Activated CD8-positive, alpha-beta memory T cell treated with anti-CD3 and anti-CD28 coated beads, Interleukin-2, amount 50 U/mL, for 4 hours (primary cell): ENCODE measurements around the gene HOXD12.

Experiments used
- DNase-seq: peaks from one replicate; pipeline ENCODE4 v3.0.0-alpha.2; 2020

HOXD12 gene

DNA sequence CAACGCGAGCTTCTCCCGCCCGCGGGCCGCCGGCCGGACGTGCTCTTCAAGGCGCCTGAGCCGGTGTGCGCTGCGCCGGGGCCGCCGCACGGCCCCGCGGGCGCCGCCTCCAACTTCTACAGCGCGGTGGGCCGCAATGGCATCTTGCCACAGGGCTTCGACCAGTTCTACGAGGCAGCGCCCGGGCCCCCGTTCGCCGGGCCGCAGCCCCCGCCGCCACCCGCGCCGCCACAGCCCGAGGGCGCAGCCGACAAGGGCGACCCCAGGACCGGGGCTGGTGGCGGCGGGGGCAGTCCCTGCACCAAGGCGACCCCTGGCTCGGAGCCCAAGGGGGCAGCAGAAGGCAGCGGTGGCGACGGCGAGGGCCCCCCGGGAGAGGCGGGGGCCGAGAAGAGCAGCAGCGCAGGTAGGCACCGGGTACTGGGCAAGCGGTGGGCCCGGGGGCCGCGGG lies 8.2 kb downstream of the HOXD12 start:
- DNase-seq = no peak

DNA sequence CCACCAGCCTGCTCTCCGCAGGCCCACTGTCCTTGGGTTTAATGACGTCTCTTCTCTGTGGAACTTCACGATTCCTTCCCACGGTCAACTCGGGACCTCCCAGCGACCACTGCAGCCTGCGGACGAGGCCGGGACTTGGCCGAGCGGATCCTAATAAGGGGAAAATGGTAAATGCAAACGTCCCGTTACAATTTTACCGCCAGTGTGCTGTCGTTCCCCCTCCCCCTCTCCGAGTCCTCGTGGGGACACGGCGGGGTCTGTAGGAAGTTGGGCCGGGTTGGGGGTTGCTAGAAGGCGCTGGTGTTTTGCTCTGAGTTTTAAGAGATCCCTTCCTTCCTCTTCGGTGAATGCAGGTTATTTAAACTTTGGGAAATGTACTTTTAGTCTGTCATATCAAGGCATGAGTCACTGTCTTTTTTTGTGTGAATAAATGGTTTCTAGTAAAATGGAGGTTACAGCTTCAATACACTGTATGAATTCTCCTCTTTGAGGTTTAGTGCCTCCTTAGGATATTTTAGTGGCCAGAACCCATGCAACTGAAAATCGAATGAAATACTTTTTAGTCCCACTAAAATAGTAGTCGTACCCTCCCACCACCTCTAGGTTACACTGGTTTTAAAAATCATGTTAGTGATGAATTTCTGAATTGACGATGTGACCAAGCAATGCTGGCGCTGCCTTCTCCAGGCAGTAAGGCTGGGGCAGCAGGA lies 9.8 kb downstream of the HOXD12 start:
- DNase-seq = no peak

DNA sequence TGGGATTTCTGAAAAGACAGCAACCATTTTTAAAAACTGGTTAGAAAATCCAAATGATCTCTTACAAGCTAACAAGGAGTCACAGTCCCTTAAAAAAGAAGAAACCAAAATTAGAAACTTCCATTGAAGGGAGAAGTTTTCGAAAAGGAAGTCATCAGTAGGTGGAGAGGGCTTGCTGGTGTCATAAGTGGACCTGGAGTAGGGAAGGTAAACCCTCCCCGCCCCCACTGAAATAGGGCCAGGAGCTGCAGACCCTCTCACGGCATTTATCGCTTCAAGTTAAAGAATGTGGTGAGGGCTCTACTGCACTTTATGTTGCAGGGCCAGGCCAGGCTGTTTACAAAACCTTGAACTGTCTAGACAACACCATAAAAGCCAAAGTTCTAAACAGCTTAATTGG lies 10.4 kb downstream of the HOXD12 start:
- DNase-seq = no peak

DNA sequence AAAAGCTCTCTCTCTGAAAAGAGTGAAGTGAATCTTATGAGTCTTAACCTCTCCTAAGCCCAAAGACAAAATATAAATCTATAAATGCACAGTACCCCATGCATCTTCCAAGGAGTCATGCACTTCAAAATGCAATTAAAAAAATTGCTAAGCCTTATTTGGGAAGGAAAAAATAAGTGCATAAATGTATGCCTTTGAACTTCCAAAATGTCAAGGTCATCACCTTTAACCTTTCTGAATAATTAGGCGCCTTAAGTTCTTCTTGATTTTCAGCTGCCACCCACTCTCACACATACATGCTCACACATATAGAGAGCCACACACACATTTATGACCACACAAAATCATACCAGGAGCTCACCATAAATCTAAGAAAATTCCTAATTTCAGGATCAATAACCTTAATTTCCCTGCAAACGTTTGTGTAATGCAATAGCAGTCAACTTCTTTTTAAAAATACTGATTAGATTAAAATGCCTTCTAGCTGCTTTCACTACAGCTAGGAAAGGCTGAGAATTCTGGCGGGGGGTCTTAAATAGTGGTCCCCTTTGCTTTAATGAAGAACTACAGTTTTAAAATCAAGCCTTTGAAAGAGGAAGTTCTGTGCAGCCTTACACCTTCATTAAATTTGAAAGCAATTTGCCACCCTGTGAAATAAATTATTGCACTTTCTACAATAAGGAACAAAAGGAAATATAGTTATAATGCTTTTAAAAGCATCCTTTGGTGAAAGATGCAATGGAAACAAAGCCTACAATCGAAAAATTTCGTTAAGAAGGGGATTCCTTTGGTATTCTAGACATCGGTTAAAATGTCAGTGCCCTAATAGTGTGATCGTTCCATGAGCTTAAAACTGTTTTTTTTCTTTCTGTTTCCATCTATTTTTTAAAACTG lies 11.1 kb downstream of the HOXD12 start:
- DNase-seq = no peak

DNA sequence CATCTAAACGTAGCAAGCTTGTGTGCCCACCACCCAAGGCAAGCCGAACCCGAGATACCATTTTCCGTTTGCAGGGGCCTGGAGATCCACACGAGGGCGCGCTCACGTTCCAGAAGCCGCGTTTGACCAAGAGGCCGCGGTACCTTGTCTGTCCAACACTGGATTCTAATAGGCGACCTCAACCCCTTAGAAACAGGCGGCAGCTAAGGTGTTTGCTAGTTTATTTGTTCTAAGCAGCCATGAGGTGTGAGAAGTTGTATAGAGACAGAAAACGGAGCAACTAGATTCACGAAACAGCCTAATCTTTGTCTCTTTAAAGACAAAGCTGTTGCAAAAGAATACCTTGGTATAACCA lies 11.7 kb downstream of the HOXD12 start:
- DNase-seq = no peak

DNA sequence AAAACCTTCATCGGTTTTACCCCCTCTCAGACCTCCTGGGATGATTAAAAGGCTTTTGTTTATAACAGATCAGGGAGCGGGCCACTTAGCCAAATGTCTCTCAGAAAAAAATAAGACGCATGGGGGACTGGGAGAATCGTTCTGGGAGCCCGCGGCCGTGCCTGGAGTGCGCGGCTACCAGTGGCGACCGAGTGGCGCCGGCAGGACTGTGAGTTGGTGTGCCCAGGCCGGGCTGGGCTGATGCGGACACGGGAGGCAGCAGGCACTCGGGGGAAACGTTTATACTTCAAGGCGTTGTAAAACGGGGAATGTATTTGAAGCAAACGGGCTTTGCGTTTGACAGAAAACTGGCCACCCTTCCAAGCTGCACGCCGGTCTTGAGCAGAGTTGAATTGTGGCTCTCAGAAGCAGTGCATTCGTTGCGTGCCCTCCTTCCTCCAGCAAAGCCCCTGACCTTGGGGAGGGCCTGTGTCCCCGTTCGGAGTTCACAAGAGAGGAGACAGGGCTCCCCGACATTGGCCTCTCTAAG lies 12.3 kb downstream of the HOXD12 start:
- no peak for DNase-seq

DNA sequence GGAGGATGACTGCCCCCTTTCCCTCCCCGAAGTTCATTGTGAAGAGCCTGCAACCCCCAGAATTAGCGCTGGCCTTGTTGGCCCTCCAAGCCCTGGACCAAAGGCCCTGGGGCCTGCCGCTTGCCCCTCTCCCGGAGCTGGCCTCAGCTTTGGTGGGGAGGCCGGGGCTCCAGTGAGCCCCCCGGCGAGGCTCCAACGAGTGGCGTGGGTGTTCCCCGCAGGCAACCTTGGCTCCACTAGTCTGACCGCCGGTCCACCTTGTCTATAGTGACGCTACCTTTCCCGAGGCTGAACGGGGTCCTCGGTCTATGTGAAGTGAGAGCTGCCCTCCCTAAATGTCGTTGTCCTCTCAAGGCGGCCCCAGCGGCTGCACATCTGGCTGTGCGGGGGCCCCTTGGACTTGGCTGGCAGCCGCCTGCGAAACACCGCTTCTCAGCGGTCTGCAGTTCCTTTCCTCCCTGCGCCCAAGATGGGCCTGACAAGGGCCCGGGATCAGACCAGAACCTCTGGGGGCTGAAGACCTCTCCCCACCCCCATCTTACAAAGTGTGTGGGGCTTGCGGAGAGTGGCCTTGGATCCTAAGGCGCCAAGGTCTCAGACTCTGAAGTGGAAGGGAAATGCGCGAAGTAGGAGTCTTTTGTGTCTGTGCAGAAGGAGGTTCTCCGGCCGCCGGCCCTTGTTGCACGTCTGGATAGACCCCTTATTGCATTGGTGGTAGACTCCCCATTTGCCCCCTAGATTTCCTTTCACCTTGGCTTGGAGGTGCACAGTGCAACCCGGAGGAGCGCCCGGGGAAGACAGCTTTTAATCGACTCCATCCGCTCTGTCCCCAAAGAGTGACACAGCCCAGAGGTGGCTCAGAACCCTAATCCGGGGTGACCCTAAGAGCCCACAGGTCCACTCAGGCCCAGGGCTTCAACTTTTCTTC lies 13.0 kb downstream of the HOXD12 start:
- DNase-seq = no peak

DNA sequence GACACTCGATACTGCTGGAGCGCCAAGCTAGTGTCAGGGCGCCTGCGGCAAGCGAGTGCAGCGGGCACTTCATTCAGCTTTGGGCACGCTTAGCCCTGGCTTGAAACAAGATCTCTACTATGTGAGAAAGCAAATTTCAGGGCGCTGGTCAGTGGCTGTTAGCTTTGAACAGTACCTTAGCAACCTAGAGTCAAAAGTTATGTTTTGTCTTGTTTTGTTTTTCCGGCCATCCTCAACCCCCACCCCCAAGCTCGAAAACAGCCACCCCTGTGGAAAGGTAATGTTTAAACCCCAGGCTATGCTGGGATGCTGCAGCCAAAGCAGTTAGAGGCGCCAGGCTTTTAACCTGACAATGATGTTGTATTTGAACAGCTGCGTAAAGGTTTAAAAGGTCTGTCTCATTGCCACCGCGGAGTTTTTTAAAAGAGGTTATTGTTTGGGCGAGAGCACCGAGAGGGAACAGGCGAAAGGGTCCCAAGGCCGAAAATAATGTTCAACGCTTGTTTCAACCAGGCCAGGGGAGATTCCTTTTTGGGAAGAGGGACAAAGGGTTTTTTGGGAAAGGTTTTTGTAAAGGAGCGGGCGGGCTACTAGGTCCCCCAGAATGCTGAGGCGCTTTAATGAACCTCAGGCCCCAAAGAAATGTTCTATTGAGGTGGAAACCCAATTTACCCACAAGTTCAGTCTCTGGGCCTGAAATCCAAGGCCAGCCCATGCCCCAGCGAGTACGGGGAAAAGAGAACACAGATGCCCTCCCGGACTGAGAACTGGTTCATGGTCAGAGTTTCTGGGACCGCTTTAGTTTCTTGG lies 14.7 kb downstream of the HOXD12 start:
- no peak for DNase-seq

DNA sequence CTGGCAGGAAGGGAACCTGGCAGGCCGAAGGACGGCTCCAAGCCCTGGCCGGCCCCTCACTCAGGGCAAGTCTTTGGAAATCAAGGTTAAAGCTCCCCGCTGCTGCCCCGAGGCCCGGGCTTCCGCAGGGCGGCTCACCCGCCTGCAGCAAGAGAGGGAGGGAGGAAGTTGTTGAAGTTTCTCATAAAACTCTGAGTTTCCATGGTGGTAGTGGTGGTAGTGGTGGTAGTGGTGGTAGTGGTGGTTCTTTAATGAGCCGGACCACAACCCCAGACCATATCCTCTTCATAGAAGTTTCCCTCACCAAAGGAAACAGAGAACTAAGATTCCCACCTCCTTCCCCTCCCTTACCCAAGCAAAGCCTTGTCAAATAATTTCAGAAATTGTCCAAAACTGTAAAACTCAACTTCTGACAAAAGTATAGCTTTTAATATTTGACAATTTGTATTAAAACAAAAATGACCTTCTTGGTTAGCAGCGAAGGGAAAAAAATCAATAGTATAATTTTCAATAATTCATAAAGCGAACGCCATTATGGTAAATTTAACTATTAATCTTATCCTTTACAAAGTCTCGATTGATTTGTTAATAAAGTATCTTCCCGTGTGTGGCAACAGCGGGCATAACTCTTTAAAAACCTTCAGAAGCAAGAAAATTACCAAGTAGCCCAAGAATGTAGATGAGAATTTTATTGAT lies 15.5 kb downstream of the HOXD12 start:
- no peak for DNase-seq

DNA sequence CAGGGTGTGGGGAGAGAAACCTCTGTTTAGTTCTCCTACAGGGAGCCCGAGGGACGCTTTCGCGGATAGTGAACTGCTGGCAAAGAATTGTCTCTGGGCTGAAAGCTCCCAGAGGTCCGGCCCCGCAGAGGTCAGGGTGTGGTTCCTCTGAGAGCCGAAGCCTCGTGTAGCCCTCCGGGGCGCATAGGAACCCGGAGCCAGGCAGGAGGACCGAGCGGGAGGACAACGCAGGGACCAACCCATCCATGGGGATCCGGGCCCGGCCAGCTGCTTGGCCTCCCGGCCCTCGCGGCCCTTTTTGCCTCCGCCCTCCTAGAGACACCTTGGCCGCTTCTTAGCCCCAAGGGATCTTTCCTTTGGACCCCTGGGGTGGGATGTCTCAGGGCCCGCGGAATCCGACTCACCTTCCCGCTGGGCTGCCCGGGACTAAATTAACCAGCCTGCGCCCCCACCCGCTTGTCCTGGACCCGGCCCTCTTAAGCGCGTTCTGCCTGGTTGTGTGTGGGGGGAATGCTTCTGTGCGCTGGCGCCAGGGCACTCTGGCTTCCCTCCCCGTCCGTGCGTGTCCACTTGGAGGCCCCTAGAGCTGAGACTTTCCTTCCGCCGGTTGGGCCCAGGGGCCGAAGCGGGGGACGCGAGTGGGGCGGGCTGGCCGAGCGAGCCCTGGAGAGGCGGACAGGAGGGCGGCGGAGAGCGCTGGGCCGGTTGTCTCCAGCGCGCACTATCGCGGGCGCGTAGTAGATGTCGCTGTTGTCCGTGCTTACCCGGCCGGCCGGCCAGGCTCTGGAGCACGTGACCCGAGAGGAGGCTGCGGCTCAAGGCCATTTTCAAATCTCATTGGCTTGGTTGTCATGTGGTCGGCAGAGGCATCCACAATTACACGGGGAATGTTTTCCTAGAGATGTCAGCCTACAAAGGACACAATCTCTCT lies 16.6 kb downstream of the HOXD12 start, which contains the start of gene HOXD10:
TSS of gene HOXD10 (plus strand) at position 896 of the 931 bp plus-strand sequence. CDS start 56 bp downstream, outside the sequence.
- no peak for DNase-seq

DNA sequence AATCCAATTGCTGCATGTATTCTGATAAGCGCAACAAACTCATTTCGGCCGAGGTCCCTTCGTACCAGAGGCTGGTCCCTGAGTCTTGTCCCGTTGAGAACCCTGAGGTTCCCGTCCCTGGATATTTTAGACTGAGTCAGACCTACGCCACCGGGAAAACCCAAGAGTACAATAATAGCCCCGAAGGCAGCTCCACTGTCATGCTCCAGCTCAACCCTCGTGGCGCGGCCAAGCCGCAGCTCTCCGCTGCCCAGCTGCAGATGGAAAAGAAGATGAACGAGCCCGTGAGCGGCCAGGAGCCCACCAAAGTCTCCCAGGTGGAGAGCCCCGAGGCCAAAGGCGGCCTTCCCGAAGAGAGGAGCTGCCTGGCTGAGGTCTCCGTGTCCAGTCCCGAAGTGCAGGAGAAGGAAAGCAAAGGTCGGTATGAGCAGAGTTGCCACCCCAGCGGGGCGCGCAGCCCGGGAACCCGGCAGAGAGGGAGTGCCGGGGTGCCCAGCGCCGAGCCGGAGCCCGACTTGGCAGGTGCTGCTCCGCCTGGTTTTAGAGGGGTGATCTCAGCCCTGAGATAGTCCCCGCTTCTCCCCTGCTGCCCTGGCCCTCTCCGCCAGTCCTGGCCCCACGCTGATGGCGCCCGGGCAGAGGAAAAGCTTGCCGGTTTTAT lies 17.7 kb downstream of the HOXD12 start:
- DNase-seq = no peak

DNA sequence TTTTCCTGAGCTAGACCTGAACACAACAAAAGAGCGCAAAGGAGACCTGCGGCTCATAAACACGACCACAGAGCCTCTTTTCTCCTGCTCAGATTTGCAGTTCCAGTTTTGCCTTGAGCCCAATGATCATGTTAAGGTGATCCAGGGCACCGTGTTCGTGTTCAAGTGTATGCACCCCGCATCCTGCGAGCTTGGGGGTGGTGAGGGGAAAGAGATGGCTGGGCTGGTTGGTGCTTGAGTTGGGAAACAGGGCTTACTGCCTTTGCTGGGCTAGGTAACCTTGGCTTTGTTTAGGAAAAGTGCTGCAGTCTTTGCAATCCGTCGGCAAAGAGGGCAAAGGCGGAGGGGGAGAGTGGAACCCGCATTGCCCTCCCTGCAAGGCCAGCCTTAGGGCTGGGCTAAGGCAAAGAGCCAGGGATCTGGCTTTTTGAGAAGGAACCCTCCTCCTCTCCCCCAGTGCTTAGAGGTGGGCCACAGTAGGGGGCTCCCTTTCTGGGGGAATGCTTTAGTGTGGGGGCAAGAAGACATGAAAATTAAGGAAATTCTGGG lies 18.3 kb downstream of the HOXD12 start:
- no peak for DNase-seq

DNA sequence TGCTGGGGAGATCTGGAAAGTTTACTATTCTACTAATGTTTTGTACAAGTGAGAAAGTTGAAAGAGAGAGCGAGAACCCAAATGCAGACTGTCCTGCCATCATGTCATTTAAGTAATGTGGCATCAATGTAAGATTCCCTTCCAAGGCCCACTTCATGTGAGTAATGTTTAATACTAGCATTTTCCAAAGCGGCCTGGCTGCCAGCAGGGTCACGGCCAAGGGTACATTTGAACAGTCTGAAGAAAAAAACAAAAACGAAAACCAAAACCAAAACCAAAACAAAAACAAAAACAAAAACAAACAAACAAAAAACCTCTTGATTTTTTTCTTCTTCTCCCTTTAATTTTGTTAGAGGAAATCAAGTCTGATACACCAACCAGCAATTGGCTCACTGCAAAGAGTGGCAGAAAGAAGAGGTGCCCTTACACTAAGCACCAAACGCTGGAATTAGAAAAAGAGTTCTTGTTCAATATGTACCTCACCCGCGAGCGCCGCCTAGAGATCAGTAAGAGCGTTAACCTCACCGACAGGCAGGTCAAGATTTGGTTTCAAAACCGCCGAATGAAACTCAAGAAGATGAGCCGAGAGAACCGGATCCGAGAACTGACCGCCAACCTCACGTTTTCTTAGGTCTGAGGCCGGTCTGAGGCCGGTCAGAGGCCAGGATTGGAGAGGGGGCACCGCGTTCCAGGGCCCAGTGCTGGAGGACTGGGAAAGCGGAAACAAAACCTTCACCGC lies 19.2 kb downstream of the HOXD12 start:
- no peak for DNase-seq

DNA sequence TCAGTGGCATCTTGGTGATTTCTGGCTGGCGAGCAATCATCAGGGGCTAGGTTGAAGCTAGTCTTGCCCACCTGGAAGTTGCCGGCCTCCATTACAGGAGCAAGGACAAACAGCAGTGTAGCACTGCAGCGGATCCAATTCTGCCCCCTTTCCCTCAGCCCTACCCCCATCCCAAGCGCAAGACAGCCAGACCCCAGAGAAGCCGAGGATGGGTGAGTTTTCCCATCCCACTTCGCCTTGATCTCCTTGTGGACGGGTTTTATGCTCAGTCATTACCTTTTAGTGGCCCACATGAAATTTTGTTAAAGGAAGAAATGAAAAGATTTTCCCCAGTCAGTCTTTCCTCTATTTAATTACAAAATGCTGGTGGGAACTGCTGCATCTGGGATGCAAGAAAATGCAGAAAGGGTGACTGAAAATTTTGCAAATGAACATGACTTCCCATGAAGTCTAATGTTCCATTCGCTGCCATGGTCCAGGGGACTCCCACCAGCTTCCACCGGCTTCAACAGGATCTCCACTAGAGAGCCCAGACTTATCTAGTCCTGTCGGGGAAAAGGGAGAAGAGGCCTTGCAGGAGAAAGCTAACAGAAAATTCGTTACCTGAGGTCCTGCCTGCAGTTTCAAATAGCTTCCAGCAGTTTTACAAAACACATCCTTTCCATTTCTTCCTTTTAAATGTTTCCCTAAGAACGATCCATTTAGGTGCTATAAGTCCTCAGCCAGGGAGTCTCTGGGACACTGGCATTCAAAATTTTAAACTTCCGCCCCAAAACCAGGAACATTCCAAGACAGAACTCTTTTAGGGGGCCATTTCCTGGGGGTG lies 21.0 kb downstream of the HOXD12 start:
- no peak for DNase-seq

DNA sequence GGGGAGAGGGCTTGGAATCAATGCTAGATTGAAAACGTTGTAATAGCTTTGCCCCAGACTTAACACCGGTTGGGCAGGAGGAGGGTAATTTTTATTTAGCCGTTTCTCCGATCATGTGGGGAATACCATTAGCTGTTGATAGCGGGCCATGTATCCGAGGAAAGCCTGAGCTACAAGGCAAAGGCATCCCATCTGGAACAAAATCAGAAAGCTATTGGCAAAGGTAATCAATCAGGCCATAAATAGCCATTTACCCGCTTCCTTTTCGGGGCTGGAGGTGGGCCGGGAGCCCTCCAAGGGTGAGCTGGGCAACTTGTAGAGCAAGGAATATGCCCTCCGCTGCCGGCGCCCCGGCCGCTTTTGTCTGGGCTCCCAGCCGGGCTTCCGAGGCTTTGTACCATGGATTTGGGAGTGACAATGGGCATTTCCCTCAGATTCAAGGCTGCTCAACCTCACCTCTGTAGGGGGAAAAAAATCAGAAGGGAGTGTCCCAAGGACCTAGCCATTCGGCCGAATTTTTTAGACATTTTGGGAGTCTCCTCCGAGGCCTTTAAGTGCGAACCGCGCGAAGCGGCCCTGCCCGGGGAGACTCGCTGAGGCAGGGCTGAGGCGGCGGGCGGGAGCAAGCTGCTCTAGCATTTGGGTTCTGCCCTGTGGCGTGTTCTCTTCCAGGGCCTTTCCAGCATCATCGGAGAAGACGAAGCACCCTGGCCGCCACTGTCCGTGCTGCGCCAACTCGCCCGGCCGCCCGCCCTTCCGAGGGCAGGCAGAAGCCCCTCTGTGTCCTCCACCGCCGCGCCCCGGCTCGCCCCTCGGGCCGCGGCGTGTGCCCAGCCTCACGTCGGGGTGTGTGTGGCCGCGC lies 21.8 kb downstream of the HOXD12 start:
- no peak for DNase-seq

DNA sequence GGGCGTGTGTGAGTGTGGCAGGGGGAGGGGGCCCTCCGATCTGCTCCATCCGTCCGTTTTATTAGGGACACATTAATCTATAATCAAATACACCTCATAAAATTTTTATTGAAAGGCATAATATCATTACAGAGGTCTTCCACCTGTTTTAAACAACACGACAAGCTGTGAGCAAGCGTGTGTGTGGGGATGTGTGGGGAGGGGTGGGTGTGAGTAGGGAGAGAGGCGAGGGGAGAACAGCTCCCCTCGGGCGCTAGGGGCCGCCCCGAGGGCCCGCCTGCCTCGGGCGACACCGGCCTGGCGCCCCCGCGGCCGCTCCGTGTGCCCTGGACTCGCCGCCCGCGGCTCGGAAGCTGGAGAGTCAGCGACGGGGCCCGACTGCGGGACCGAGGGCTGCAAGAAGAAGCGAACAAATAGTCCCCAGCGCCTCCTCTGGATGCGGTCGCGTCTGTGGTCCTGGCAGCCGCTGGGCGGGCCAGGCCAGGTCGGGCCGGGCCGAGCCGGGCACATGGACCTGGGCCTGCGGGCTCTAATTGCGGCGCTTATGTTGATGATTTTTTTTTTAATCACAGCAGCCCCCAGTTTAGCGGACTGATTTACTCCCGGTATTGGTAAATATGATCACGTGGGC lies 22.6 kb downstream of the HOXD12 start:
- DNase-seq = no peak
